ENCODE measurements around the gene RLBP1.

GRCh38 chr15:89206908-89207331, 14.5 kb downstream of the RLBP1 start:
- no peak for TF ChIP-seq EZH2 (IDR thresholded peaks at IDR 0.05; ENCODE audit: insufficient read depth, poor library complexity, severe bottlenecking)
- TF ChIP-seq EZH2phosphoT487 (IDR thresholded peaks at IDR 0.05; ENCODE audit: insufficient read depth, low read depth): no peak

Data from GM23248 (cell line).